Activated T-helper 17 cell treated with anti-CD3 and anti-CD28 coated beads, Interleukin-2, amount 50 U/mL, for 72 hours (primary cell): ENCODE measurements around the gene BMP6. TPM values are rescaled to one million over a fixed set of nuclear protein-coding genes. Genes with fewer than 3 reads are reported as not detected.
A peak's percentile ranks its signal among the peaks of the same experiment; 100 is the strongest.

Experiments used
- ATAC-seq: fragments of 150-1000 bp; cut with Tn5 transposase; replicated peaks from 2 replicates; pipeline ENCODE4 v1.10.0; 2021; ENCODE audit warnings: mild to moderate bottlenecking, moderate library complexity
- H3K27ac Mint-ChIP-seq: one replicate; pipeline ENCODE4 v1.8.0; 2022; ENCODE audit warnings: mixed read lengths
- H3K27me3 Mint-ChIP-seq: one replicate; pipeline ENCODE4 v1.8.0; 2022; ENCODE audit warnings: mixed read lengths
- H3K36me3 Mint-ChIP-seq: one replicate; pipeline ENCODE4 v1.8.0; 2022; ENCODE audit warnings: low read depth, mild to moderate bottlenecking, mixed read lengths
- H3K4me1 Mint-ChIP-seq: one replicate; pipeline ENCODE4 v1.8.0; 2022; ENCODE audit warnings: mixed read lengths
- H3K4me3 Mint-ChIP-seq: one replicate; pipeline ENCODE4 v1.8.0; 2022; ENCODE audit warnings: mild to moderate bottlenecking, mixed read lengths
- H3K9me3 Mint-ChIP-seq: one replicate; pipeline ENCODE4 v1.8.0; 2022; ENCODE audit warnings: mixed read lengths
- total RNA-seq, 2 donors: library from RNA; stranded (reverse); gene quantifications; one replicate each; pipeline ENCODE4 v1.2.3, GENCODE V29; 2022

BMP6 gene
- total RNA-seq, 2 donors from 2014 or later = 0.21 TPM; not detected in 1

DNA sequence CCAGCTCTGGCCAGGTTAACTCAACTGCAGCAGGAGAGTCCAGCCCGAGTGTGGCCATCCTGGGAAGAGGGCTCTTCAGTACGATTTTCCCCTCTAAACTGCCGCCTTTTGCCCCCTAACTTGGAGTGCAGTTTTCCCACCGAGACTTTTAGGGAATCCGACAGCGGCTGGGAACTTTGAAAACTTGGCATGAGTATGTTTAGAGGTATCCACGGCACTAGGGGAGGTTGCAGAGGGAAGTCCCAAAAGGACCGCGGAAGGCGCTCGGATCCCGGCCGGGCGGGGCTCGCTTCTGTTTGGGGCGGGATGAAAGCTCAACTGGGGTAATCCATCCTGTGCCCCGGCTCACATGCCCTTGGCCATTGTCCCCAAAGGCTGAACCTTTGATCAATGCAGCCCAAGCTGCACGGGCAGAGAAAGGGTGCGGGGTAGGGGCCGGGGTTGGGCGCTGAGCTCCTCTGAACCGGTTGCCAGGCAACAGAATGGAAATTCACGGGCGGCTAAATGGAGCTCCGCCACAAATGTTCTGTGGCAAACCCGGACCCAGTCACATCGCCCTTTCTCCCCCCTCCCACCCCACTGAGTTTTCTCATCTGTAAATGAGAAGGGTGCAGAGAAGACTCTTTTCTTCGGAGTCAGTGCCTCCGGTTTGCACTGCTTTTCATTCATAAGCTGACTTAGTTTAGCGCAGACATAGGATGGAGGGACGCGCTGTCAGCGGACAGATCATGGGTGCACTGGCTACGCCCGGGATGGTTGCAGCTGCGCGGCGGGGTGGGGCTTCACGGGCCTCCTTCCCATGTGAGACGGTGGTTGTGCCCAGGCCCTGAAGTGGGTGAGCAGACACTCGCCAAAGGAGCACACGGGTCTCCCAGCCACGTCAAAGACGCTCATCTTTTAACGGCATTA is 2.3 kb downstream of the BMP6 start:
- Mint-ChIP-seq H3K9me3 (no peaks in the 10 kb centered on the region), H3K4me1 (no peaks in the 10 kb centered on the region), H3K27ac (no peak overlapping the region), H3K36me3 (no peaks in the 10 kb centered on the region), H3K27me3 (peaks cover 54% of the 10 kb centered on the region), H3K4me3 (peak overlapping the region; percentile 54)
- ATAC-seq = peak; percentile 8

DNA sequence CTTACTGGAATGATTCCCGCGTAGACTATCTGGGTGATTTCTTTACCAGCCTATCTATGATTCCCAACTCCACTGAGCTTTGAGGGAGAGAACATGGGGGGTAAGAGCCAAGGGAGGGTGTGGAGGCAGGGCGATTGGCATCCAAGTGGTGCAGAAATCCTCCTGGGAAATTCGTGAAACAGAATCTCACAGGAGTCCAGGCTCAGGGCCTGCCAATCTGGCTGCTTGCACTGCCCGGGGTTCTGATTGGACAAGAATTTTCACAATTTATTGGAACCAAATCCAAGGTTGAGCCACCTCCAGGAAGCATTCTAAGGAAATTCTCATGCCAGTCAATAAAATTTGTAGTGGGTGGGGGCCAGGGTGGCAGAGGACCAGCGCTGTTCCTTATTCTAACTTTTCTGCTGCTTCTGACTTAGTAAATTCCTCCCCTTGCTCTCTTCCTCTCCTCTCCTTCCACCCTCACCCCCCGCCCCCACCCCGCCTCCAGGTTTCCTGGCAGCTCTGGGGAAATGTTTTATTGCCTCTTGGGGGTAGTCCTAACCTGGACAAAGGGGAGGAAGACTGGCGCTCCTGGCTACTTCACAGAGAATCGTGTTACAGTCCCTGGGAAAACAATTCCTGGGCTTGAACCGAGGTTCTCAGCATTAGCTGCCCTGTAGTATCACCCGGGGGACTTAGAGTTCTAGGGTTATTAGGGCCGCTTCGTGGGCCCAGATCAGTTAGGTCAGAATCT is 3.1 kb downstream of the BMP6 start:
- Mint-ChIP-seq H3K36me3 (no peaks in the 10 kb centered on the region), H3K4me3 (peak overlapping the region; percentile 54), H3K27me3 (peaks cover 61% of the 10 kb centered on the region), H3K27ac (no peak overlapping the region), H3K4me1 (no peaks in the 10 kb centered on the region), H3K9me3 (no peaks in the 10 kb centered on the region)
- ATAC-seq = no peak

DNA sequence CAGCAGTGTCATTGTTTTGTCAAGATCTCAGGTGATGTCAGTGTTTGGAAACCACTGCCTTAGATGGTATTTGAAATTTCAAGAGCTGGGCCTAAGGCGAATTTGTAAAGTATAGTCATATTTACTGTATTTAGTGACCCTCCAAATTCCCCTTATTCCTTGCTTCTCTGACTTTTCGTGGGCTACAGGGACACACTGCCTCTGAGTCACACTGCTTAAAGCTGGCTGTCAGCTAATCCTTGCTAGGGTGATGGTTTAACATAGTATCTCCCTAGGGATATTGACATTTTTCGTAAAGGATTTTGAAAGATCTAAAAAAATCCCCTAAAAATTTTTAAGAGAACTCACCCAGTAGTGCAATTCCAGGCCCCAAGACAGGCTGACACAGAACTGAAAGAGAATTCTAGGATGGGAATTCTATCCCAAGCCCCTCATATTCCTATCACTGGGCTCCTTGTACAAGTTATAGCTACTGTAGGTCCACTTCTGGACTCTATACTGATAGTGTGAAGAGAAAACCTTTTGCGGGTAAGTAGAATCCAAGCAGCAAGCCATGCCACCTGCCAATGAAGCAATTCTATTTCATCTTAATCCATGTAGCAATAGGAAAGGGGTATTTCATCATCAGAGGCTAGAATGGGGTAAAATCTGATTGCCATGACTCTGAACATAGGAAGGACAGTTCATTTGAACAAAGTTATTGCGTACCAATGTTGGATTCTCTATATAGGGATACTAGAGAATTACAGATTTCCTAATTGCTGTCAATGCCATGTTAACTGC is 4.3 kb downstream of the BMP6 start:
- no peak overlapping the region for H3K27ac Mint-ChIP-seq
- no peak overlapping the region for H3K4me3 Mint-ChIP-seq
- no peaks in the 10 kb centered on the region for H3K36me3 Mint-ChIP-seq
- no peaks in the 10 kb centered on the region for H3K4me1 Mint-ChIP-seq
- H3K9me3 Mint-ChIP-seq = no peaks in the 10 kb centered on the region
- peaks cover 63% of the 10 kb centered on the region for H3K27me3 Mint-ChIP-seq
- no peak for ATAC-seq

DNA sequence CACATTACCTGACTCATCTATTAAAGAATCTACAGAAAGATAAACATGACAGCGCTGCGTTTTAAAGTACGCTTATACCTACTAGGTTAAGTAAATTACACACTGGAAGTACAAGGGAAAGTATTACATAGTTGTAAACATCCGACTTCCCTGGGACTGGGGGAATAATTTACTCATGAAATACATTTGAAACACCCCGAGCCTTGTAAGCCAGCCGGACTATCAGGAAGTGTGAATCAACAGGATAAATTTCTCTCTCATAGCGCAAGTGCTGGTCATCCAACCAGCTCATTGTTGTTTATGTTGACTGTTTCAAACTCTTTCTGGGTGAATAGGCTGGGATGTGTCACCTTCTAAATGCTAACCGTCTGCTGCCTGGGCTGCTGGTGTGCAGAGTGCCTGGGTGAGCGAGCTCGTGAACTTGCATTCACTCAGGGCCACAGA is 4.9 kb downstream of the BMP6 start:
- Mint-ChIP-seq H3K36me3 (no peaks in the 10 kb centered on the region), H3K4me1 (no peaks in the 10 kb centered on the region), H3K4me3 (no peak overlapping the region), H3K9me3 (no peaks in the 10 kb centered on the region), H3K27me3 (peaks cover 61% of the 10 kb centered on the region), H3K27ac (no peak overlapping the region)
- no peak for ATAC-seq

DNA sequence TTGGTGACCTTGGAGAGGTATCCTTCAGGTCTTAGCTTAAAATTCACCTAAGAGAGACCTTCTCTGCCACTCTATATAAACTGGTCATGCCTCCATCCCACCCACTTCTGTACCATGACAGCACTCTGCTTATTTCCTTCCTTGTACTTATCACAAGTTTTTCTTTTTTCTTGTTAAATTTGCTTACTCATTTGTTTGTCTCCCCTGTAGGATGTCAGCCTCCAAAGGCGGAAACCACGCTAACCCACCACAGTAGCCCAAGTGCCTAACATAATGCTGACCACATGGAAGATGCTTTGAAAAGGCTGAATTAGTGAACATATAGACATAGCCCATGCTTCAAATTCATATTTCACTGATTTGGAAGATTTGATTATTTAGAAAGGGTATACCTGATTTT is 5.4 kb downstream of the BMP6 start:
- Mint-ChIP-seq H3K27ac (no peak overlapping the region), H3K9me3 (no peaks in the 10 kb centered on the region), H3K36me3 (no peaks in the 10 kb centered on the region), H3K4me3 (no peak overlapping the region), H3K4me1 (no peaks in the 10 kb centered on the region), H3K27me3 (peaks cover 64% of the 10 kb centered on the region)
- no peak for ATAC-seq

DNA sequence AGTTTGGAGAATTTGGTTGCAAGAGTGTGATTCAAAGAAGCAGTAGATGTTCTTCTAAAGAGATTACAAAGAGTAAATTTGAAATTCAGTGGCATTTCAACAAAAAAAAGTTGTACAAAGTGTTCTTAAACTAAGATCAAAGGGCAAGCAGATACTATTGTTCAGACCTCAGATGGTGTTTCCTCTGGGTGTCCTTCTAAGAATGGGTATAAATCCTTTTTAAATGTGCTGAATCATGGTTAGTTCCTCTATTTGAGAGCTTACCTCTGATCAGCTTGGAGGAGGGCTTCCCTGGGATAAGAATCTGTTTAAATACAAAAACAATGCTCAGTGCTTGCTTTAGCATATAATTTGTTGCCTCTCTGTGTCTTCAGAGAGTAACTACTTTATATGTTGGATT is 6.3 kb downstream of the BMP6 start:
- Mint-ChIP-seq H3K4me3 (no peak overlapping the region), H3K4me1 (no peaks in the 10 kb centered on the region), H3K27me3 (peaks cover 70% of the 10 kb centered on the region), H3K36me3 (no peaks in the 10 kb centered on the region), H3K27ac (no peak overlapping the region), H3K9me3 (no peaks in the 10 kb centered on the region)
- ATAC-seq = no peak

DNA sequence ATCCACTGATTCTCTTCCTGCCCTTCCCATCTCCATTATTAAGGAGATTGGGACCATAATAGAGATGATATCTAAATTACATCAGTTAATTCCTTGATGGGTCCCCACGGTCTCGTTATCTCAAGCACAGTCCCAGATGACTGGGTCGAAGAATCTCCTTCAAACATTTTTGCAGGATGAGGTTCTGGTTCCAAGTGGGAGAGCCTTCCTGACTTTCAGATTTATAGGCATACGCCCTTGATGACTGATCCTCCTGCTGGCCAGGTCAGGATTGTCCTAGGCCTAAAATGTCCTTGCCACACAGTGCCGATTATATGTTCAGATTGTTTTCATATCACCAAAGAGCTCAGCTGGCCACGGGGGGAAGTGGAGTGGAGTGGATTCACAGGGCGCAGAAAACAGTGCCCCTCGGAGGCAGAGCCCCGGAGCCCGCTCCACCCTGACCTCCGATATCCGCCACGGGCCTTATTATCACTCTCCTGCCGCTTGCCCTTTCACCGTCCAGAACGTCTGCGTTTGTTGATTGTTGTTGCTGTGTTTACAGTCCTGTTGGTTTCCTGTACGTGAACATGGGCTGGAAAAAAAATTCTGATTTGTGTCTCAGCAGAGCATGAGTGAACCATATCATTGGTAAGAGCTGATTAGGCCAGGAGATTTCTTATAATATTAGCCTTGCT is 8.9 kb downstream of the BMP6 start:
- Mint-ChIP-seq H3K27me3 (peaks cover 71% of the 10 kb centered on the region), H3K36me3 (no peaks in the 10 kb centered on the region), H3K27ac (no peak overlapping the region), H3K4me1 (no peaks in the 10 kb centered on the region), H3K4me3 (no peak overlapping the region), H3K9me3 (no peaks in the 10 kb centered on the region)
- no peak for ATAC-seq

DNA sequence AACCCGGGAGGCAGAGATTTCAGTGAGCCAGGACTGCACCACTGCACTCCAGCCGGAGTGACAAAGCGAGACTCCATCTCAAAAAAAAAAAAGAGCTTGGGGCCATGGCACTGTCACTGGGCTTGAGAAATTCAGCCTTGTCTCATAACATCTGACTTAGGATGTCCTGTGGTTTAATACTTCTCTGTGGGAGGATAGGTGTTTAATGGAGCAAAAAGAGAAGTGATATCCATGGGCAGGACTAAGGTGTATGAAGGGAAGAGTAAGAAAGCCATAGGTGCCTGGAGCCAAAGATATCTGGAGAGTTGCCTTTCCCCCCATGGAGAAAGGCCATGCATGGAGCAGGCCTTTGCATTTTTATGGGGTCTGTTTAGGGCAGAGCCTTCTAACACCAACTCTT is 11.2 kb downstream of the BMP6 start:
- H3K4me3 Mint-ChIP-seq = no peak overlapping the region
- H3K27me3 Mint-ChIP-seq = peaks cover 60% of the 10 kb centered on the region
- no peak for ATAC-seq
- H3K4me1 Mint-ChIP-seq = no peaks in the 10 kb centered on the region
- H3K9me3 Mint-ChIP-seq = no peaks in the 10 kb centered on the region
- H3K36me3 Mint-ChIP-seq = no peaks in the 10 kb centered on the region
- no peak overlapping the region for H3K27ac Mint-ChIP-seq

DNA sequence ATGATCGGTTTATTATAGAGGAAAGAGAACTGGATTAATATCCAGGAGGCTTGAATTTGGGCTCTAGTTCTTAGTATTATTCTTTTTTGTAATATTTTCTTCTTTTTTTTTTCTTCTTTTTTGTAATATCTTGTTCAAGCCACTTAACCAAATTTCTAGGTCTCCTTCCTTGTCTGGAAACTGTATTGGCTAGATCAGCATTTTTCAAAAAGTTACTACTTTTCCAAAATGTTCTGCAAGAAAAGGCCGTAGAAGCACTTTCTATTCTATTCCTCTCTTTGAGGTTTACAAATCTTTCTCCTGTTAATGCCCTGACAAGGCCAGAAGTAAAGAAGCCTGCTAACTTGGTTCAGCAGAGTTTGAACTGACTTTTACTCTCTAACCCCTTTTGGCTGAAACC is 12.0 kb downstream of the BMP6 start:
- peaks cover 60% of the 10 kb centered on the region for H3K27me3 Mint-ChIP-seq
- no peak overlapping the region for H3K4me3 Mint-ChIP-seq
- H3K27ac Mint-ChIP-seq = no peak overlapping the region
- no peaks in the 10 kb centered on the region for H3K36me3 Mint-ChIP-seq
- ATAC-seq = no peak
- H3K4me1 Mint-ChIP-seq = no peaks in the 10 kb centered on the region
- H3K9me3 Mint-ChIP-seq = no peaks in the 10 kb centered on the region

DNA sequence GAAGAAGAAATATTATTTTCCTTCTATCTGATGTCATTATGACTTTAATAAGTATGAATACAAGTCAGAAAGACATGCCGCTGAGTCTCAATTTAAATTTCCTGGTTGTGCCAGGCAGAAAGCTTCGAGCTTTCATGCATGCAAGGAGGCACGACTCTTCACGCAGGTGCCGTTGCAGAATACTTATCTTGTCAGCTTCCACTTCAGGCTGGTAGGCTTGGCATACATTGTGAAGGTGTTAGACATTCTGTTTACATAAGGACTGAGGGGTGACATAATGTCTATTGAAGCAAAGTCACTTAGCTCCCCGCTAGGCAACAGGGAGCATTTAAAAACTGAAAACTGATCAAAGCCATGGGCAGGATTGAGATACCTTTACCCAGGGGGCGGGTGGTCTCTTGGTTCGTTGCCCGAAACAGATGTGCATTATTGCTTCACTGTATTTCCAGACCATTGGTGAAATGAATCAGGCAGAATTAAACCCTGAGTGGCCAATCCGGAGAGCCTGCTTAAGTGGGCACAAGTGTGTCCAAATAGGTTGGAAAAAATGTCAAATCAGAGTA is 16.4 kb downstream of the BMP6 start:
- no peaks in the 10 kb centered on the region for H3K4me1 Mint-ChIP-seq
- ATAC-seq = no peak
- no peaks in the 10 kb centered on the region for H3K9me3 Mint-ChIP-seq
- H3K27me3 Mint-ChIP-seq = peaks cover 46% of the 10 kb centered on the region
- no peak overlapping the region for H3K4me3 Mint-ChIP-seq
- H3K36me3 Mint-ChIP-seq = no peaks in the 10 kb centered on the region
- no peak overlapping the region for H3K27ac Mint-ChIP-seq

DNA sequence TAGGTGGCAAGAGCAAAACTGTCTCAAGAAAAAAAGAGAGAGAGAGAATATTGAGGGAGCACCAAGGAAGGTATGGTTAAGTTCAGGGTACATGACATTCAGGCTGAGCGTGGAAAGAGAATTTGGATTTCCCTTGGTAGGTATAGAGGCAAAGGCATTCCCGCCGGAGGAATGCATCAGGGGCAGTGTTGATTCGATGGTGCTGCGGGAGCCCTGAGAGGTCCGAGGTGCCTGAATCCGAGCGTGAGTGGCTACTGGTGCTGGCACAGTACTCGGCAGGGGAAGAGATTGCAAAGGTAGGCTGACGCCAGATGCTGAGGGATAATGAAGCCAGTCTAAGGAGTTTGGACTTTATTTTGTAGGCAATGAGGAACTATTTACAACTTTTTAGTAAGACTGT is 20.0 kb downstream of the BMP6 start:
- no peak overlapping the region for H3K4me3 Mint-ChIP-seq
- ATAC-seq = no peak
- no peaks in the 10 kb centered on the region for H3K9me3 Mint-ChIP-seq
- H3K27me3 Mint-ChIP-seq = peaks cover 36% of the 10 kb centered on the region
- H3K4me1 Mint-ChIP-seq = no peaks in the 10 kb centered on the region
- no peaks in the 10 kb centered on the region for H3K36me3 Mint-ChIP-seq
- no peak overlapping the region for H3K27ac Mint-ChIP-seq

DNA sequence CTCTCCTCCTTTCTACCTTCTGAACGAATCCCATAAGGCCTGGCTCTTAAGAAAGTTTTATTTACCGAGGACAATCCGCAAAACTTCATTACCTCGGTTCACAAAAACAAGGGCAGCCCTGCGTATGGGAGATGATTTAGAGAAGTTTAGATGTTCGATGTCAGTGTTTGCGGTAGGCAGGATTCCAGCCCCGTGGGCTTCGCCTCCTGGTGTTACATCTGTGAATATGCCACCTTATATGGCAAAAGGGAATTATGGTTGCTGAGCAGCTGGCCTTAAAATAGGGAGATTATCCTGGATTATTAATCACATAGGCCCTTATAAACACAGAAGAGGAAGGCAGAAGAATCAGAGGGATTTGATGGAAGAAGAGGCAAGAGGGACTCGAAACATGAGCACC is 21.1 kb downstream of the BMP6 start:
- Mint-ChIP-seq H3K4me3 (no peak overlapping the region), H3K27ac (no peak overlapping the region), H3K36me3 (no peaks in the 10 kb centered on the region), H3K4me1 (no peaks in the 10 kb centered on the region), H3K9me3 (no peaks in the 10 kb centered on the region), H3K27me3 (peaks cover 37% of the 10 kb centered on the region)
- ATAC-seq = no peak

DNA sequence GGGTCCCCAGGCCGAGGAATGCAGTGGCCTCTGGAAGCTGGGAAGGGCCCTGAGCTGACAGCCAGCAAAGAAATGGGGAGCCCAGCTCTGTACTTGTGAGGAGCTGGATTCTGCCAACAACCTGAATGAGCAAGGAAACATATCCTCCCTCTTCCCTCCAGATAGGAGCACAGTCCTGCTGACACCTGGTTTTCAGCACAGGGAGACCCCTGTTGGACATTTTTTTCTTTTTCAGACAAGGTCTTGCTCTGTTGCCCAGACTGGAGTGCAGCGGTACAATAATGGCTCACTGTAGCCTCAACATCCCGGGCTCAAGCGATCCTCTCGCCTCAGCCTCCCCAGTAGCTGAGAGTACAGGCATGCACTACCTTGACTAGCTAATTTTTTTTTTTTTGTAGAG is 21.5 kb downstream of the BMP6 start:
- Mint-ChIP-seq H3K4me1 (no peaks in the 10 kb centered on the region), H3K27ac (no peak overlapping the region), H3K4me3 (no peak overlapping the region), H3K9me3 (no peaks in the 10 kb centered on the region), H3K27me3 (peaks cover 37% of the 10 kb centered on the region), H3K36me3 (no peaks in the 10 kb centered on the region)
- ATAC-seq = no peak
